HG03108 (cell line): ENCODE data around the gene IL17D.

Experiments used
- ATAC-seq: cut with Tn5 transposase; IDR thresholded peaks from one replicate; pipeline ENCODE4 v1.9.1; 2021; ENCODE audit warnings: moderate library complexity; ENCODE audit not compliant: unreplicated experiment

The IL17D gene

GRCh38 chr13:20689291-20689690, 14.2 kb upstream of the IL17D start:
- no peak for ATAC-seq

- no peak for ATAC-seq
Measured at GRCh38 chr13:20691616-20692015, 11.9 kb upstream of the IL17D start.

- ATAC-seq: no peak
Measured at GRCh38 chr13:20696073-20696472, 7.4 kb upstream of the IL17D start.

GRCh38 chr13:20699715-20700114, 3.8 kb upstream of the IL17D start:
- no peak for ATAC-seq

- ATAC-seq: no peak
Measured at GRCh38 chr13:20700288-20700687, 3.2 kb upstream of the IL17D start.

- no peak for ATAC-seq
Measured at GRCh38 chr13:20701461-20701860, 2.0 kb upstream of the IL17D start.

GRCh38 chr13:20702530-20702914, 977 bp upstream of the IL17D start:
- no peak for ATAC-seq

GRCh38 chr13:20703780-20704458, 420 bp downstream of the IL17D start:
- ATAC-seq: peak; percentile 91

GRCh38 chr13:20704459-20705069, 1.1 kb downstream of the IL17D start:
- no peak for ATAC-seq

- no peak for ATAC-seq
Measured at GRCh38 chr13:20706661-20707060, 3.2 kb downstream of the IL17D start.

GRCh38 chr13:20708216-20708615, 4.7 kb downstream of the IL17D start:
- no peak for ATAC-seq

GRCh38 chr13:20709369-20709768, 5.9 kb downstream of the IL17D start:
- no peak for ATAC-seq

- no peak for ATAC-seq
Measured at GRCh38 chr13:20709782-20710181, 6.3 kb downstream of the IL17D start.

GRCh38 chr13:20711301-20712044, 8.0 kb downstream of the IL17D start:
- ATAC-seq: no peak

- no peak for ATAC-seq
Measured at GRCh38 chr13:20713014-20713376, 9.5 kb downstream of the IL17D start.

- ATAC-seq: no peak
Measured at GRCh38 chr13:20713751-20714150, 10.3 kb downstream of the IL17D start.

GRCh38 chr13:20714161-20714560, 10.7 kb downstream of the IL17D start:
- ATAC-seq: no peak

- ATAC-seq: no peak
Measured at GRCh38 chr13:20714563-20715329, 11.2 kb downstream of the IL17D start.

GRCh38 chr13:20715330-20715712, 11.8 kb downstream of the IL17D start:
- no peak for ATAC-seq

GRCh38 chr13:20716951-20717350, 13.5 kb downstream of the IL17D start:
- no peak for ATAC-seq
